Tibial artery (tissue), 4 donors: ENCODE results near the gene KRT78.

ENCODE experiments used
- DNase-seq, 2 donors: peaks; one replicate each; pipeline ENCODE4 v3.0.0-alpha.2; 2019
- H3K27ac ChIP-seq, 2 donors: fragments of 200-600 bp; sonication (generic) in 1 of 2; 1 replicate in 1 of 2; 2 replicates in 1 of 2; pipeline ENCODE4 v1.5.1; 2018 to 2019; ENCODE audit warnings: mild to moderate bottlenecking in 1 of 2
- H3K27me3 ChIP-seq, 2 donors: fragments of 200-600 bp; sonication (generic) in 1 of 2; one replicate each; pipeline versions ENCODE4 v1.5.1 to v1.6.0; 2016 to 2019
- H3K36me3 ChIP-seq, 3 donors: fragments of 200-600 bp; sonication (generic) in 2 of 3; one replicate each; pipeline ENCODE4 v1.5.1; 2016 to 2019; ENCODE audit warnings: mild to moderate bottlenecking in 2 of 3
- H3K4me1 ChIP-seq, 4 donors: fragments of 200-600 bp; sonication (generic) in 2 of 4; 1 replicate in 3 of 4; 2 replicates in 1 of 4; pipeline ENCODE4 v1.5.1; 2016 to 2019
- H3K4me3 ChIP-seq, 2 donors: fragments of 200-600 bp; sonication (generic) in 1 of 2; 1 replicate in 1 of 2; 2 replicates in 1 of 2; pipeline ENCODE4 v1.5.1; 2018 to 2019; ENCODE audit warnings: mild to moderate bottlenecking in 2 of 2
- H3K9me3 ChIP-seq, 3 donors: fragments of 200-600 bp; sonication (generic) in 1 of 3; one replicate each; pipeline ENCODE4 v1.5.1; 2016 to 2019
- intact Hi-C: fragments of 100-400 bp; cut with DNase I; formaldehyde crosslinking; loops from one replicate; pipeline ENCODE4 v1.15.0; 2023; ENCODE audit warnings: low total_unique reads
- TF ChIP-seq, protein P1 (sequence below), 2 experiments: fragments of 200-600 bp in 1 of 2; fragments of 450-650 bp in 1 of 2; IDR thresholded peaks; one replicate each; pipeline ENCODE4 v1.5.1; 2017 to 2019; ENCODE audit warnings: antibody characterized with exemption in 2 of 2, mild to moderate bottlenecking in 1 of 2, moderate library complexity in 1 of 2

Gene KRT78

DNA sequence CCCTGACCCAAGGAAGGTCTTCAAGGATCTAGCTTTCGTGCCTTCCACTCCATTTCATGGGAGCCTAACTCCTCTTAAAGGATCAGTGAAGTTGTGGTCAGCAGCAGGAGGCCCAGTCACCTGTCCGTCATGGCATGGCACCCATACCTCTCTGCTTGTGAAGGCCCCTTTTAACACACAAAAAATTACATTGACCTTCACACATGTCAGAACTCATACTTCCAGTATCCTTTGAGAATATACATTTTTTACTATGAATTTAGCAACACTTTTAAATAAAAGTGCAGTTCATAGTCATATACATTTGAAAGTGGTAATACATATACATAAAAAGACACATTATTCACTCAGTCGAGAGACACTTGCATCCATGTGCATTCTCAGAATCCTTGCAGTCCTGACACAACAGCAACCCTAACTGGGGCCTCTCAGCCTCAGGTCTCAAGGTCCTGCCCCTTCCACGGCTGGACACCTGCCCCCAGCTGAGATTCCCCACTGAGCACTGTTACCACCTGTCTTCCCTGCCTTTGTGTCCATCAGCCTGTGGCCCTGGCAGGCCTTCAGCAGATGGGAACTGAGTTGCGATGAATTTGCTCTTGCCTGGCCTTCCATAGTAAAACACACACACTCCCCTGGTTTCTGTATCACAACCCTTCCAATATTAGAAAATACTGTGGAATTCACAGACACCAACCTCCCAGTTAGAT is 49.1 kb downstream of the KRT78 start:
- Histone ChIP-seq H3K4me1 (no peaks in the 10 kb centered on the region), H3K9me3 (no peaks in the 10 kb centered on the region), H3K27ac (no peak overlapping the region), H3K27me3 (no peaks in the 10 kb centered on the region), H3K36me3 (no peaks in the 10 kb centered on the region), H3K4me3 (no peak overlapping the region)
- no peak for DNase-seq
- TF ChIP-seq, protein P1, sequence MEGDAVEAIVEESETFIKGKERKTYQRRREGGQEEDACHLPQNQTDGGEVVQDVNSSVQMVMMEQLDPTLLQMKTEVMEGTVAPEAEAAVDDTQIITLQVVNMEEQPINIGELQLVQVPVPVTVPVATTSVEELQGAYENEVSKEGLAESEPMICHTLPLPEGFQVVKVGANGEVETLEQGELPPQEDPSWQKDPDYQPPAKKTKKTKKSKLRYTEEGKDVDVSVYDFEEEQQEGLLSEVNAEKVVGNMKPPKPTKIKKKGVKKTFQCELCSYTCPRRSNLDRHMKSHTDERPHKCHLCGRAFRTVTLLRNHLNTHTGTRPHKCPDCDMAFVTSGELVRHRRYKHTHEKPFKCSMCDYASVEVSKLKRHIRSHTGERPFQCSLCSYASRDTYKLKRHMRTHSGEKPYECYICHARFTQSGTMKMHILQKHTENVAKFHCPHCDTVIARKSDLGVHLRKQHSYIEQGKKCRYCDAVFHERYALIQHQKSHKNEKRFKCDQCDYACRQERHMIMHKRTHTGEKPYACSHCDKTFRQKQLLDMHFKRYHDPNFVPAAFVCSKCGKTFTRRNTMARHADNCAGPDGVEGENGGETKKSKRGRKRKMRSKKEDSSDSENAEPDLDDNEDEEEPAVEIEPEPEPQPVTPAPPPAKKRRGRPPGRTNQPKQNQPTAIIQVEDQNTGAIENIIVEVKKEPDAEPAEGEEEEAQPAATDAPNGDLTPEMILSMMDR (IDR thresholded peaks at IDR 0.05) = no peak
- intact Hi-C loops = no loop called here

DNA sequence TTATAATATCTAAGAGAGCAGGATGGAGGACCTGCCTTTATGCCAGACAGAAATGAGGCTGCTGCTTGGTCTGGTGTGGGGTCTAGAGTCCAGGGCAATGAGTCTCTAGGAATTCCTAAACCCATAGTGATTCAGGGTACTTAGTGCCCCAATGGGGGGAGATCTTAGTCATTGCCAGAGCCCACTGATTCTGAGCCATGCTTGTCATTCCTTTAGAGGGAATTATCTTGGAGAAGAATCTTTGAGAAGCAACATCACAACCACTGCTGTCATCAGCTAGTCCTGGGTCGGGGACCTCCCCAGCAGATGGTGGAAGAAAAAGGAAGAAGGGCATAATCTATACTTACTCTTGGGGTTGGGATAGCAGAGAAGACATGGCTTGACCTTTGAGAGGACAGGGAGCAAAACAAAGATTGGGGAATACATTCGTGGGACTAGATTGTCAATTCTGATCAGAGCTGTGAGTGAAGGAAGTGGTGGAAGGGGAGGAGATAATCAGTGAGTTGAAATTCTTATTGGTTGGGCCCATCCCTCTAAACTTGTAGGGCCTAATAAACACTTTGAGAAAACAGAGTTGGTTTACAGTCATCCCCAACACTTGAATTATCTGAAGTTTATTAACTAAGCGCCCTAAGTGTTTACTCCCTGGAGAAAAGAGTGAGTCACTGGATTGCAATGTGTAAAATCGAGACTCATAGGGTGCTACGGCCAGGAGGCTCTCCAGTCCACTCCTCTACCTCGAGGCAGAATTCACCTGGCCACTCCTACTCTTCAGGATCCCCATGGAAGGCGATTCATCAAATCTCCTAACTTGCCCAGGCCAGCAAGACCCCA is 49.9 kb downstream of the KRT78 start:
- DNase-seq = no peak
- TF ChIP-seq, protein P1 (IDR thresholded peaks at IDR 0.05) = no peak
- no peak overlapping the region for H3K27ac ChIP-seq
- H3K4me1 ChIP-seq = no peaks in the 10 kb centered on the region
- H3K27me3 ChIP-seq = no peaks in the 10 kb centered on the region
- intact Hi-C loops = no loop called here
- no peaks in the 10 kb centered on the region for H3K36me3 ChIP-seq
- no peak overlapping the region for H3K4me3 ChIP-seq
- H3K9me3 ChIP-seq = no peaks in the 10 kb centered on the region

DNA sequence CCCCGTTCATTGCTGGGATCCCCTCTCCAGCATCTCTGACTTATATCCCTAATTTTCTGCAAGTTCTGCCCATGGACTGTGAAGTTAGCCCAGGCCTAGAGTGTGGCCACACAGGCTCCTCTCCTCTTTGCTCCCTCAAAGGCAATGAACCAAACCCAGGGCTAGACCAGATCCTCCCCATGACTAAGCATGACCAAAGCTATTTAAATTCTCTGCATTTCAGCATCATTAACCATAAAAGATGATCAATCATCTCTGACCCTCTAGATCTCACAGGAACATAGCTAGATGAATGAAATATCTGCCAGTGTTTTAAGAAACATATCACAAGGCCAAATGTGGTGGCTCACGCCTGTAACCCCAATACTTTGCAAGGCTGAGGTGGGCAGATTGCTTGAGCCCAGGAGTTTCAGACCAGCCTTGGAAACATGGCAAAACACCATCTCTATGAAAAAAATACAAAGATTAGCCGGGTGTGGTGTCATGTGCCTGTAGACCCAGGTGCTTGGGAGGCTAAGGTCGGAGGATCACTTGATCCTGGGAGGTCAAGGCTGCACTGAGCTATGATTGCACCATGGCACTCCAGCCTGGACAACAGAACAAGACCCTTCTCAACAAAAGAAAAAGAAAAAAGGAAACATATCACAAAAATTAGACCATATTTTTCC is 50.7 kb downstream of the KRT78 start:
- DNase-seq = no peak
- Histone ChIP-seq H3K9me3 (no peaks in the 10 kb centered on the region), H3K27ac (no peak overlapping the region), H3K4me1 (no peaks in the 10 kb centered on the region), H3K36me3 (no peaks in the 10 kb centered on the region), H3K27me3 (peaks cover 0 to under 1% of the 10 kb centered on the region in 2 donors), H3K4me3 (no peak overlapping the region)
- intact Hi-C loops = no loop called here
- TF ChIP-seq, protein P1 (IDR thresholded peaks at IDR 0.05) = no peak

DNA sequence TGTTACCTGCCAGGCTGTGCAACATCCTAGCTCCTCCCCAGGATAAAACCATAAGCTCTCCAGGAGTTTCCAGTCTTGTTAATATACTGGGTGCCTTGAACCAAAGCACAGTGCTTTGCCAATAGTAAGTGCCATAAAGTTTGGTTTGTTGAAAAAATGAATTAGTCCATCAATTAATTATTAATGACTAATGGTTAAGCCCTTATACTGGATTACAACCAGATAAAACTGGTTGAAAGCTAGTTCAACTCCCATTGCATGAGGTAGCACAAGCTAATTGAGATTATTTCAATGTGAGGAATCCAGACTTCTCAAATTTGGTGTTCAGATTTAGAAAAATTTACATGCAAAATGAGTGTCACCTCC is 51.3 kb downstream of the KRT78 start:
- no peak for DNase-seq

DNA sequence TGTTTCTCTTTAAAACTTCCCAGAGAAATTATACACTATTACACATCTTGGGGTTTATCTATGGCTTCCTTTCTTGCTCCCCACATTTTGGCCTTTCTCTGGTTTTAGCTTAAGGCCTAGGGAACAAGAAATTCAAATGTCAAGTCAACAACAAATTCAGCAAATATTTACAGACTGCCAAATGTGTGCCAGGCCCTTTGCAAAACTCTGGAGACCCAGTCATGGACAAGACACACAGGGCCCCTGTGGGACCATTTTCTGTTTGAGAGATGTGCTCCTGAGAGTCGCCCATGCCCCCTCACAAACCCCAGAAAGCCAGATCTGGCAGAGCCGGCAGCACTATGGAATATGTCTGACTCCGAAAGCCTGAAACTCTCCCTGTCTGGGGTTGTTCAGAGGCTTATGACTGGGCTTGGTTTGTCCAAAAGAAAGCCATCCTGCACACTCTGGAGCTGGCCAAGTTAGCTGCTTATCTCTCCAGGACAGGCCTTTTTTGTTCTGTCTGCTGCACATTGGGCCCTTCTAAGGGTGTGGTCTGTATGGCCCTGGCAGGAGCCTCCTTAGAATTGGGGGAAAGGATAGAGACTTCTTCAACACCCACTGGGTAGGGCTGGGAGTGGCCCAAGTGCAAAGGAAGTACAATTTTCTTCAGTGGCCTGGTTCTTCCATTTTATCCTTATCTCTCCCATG is 51.8 kb downstream of the KRT78 start:
- Histone ChIP-seq H3K27me3 (peaks cover 0 to 4% of the 10 kb centered on the region in 2 donors), H3K36me3 (no peaks in the 10 kb centered on the region), H3K9me3 (no peaks in the 10 kb centered on the region), H3K4me1 (no peaks in the 10 kb centered on the region), H3K27ac (no peak overlapping the region), H3K4me3 (no peak overlapping the region)
- TF ChIP-seq, protein P1 (IDR thresholded peaks at IDR 0.05) = no peak
- DNase-seq = no peak
- intact Hi-C loops = no loop called here

More for the DNA sequence above, 51.3 kb downstream of the KRT78 start:
- Histone ChIP-seq H3K27me3 (peaks cover 0 to 4% of the 10 kb centered on the region in 2 donors), H3K4me3 (no peak overlapping the region), H3K27ac (no peak overlapping the region), H3K4me1 (no peaks in the 10 kb centered on the region), H3K36me3 (no peaks in the 10 kb centered on the region), H3K9me3 (no peaks in the 10 kb centered on the region)
- intact Hi-C loops = no loop called here
- TF ChIP-seq, protein P1 (IDR thresholded peaks at IDR 0.05) = no peak
